ENCODE measurements around the gene OR14C36.
"Not testable (repeated sequence)": the region's sequence is repeated elsewhere in the genome, so short reads cannot be mapped to it uniquely, and the experiment has no call there.

OR14C36 gene, protein sequence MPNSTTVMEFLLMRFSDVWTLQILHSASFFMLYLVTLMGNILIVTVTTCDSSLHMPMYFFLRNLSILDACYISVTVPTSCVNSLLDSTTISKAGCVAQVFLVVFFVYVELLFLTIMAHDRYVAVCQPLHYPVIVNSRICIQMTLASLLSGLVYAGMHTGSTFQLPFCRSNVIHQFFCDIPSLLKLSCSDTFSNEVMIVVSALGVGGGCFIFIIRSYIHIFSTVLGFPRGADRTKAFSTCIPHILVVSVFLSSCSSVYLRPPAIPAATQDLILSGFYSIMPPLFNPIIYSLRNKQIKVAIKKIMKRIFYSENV

DNA sequence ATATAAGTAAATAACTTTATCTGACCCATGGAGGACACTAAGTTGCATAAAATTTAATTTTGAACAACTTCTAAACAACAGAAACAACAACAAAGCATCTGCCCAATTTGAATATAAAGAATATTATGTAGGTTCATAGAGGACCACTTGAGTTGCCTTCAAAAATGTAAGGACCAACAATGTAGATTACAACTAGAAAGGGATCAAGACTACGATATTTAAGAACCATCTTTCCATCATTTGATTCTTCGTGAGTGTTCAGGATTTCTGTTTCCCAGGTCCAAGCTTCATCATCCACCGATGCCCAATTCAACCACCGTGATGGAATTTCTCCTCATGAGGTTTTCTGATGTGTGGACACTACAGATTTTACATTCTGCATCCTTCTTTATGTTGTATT lies at the start of gene OR14C36:
TSS of gene OR14C36 (plus strand) at position 301 of the 400 bp plus-strand sequence. CDS start at position 301, 0 bp downstream.
- CTCF ChIA-PET: no interaction called here
- no peak within 1 kb of the TSS for H3K27ac ChIP-seq
- TF ChIP-seq, protein P1, sequence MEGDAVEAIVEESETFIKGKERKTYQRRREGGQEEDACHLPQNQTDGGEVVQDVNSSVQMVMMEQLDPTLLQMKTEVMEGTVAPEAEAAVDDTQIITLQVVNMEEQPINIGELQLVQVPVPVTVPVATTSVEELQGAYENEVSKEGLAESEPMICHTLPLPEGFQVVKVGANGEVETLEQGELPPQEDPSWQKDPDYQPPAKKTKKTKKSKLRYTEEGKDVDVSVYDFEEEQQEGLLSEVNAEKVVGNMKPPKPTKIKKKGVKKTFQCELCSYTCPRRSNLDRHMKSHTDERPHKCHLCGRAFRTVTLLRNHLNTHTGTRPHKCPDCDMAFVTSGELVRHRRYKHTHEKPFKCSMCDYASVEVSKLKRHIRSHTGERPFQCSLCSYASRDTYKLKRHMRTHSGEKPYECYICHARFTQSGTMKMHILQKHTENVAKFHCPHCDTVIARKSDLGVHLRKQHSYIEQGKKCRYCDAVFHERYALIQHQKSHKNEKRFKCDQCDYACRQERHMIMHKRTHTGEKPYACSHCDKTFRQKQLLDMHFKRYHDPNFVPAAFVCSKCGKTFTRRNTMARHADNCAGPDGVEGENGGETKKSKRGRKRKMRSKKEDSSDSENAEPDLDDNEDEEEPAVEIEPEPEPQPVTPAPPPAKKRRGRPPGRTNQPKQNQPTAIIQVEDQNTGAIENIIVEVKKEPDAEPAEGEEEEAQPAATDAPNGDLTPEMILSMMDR (conservative IDR thresholded peaks at IDR 0.05; ENCODE audit: low read depth): no peak
- POLR2A ChIA-PET (ENCODE audit: low non-redundant PET): no interaction called here
- no peak for DNase-seq (ENCODE audit: low spot score)

DNA sequence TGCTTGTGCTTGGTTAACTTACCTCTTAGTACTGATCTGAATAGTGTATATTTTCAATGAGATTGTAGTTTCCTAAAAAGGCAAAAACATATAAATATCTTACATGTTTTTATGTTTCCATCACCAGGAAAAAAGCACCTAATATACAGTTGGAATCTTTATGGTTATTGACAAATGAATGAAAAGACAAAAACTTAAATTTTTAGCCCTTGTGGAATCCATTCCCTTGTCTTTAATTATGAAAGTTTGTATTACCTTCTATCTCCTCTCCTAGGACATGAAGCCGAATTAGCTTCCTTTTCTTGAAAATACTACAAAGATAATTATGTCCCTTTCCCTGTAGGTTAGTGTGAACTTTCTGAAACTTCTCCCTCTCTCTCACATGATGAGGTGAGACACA lies 45.3 kb upstream of the OR14C36 start, which contains the start of gene OR2T12:
TSS of gene OR2T12 (minus strand) at position 101 of the 400 bp plus-strand sequence. CDS start 7,846 bp downstream, outside the sequence.
- TF ChIP-seq, protein P1 (conservative IDR thresholded peaks at IDR 0.05; ENCODE audit: low read depth): no peak
- CTCF ChIA-PET: no interaction called here
- H3K27ac ChIP-seq: no peak within 1 kb of the TSS
- POLR2A ChIA-PET (ENCODE audit: low non-redundant PET): no interaction called here
- DNase-seq (ENCODE audit: low spot score): no peak

DNA sequence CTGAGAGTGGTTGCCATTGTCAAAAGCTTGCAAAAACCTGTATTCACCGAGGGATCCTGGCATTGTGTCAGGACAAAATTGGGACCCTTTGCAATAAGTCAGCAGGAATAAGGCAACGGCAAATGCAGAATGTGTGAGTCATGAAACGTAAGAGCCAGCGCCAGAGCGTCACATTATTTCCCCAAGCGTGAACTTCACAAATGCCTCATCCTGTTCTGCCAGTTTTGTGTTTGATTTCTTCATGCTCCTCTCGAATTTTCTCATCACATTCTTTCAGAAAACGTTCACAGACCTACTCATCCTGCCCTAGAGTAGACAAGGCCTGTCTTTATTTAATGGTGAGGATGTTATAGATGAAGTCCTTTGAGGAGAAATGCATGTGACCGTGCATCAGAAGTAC lies 42.9 kb upstream of the OR14C36 start:
- DNase-seq (ENCODE audit: low spot score); POLR2A ChIA-PET (ENCODE audit: low non-redundant PET): not testable (repeated sequence)

DNA sequence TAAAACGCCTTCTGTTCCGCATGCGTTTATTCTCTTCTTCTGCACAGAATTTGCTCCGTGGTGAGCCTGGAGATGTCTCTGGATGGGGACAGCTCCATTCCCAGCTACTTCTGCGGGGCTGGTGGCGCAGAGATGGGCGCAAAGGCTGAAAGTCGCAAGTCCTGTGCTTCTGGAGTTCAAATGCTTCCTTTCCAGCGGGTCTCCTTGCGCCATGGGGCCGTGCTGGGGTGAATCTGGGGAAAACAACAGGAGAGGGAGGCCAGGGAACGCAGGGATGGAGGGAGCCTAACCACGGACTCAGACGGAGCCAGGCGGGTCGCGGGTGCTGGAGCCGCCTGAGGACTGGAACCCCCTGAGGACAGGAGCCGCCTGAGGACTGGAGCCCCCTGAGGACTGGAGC lies 42.5 kb upstream of the OR14C36 start:
- H3K27ac ChIP-seq: no peak overlapping the region
- POLR2A ChIA-PET (ENCODE audit: low non-redundant PET): no interaction called here
- TF ChIP-seq, protein P1 (conservative IDR thresholded peaks at IDR 0.05; ENCODE audit: low read depth): no peak
- CTCF ChIA-PET: no interaction called here
- no peak for DNase-seq (ENCODE audit: low spot score)

More for the DNA sequence above, 42.9 kb upstream of the OR14C36 start:
- CTCF ChIA-PET, H3K27ac ChIP-seq: not testable (repeated sequence)

DNA sequence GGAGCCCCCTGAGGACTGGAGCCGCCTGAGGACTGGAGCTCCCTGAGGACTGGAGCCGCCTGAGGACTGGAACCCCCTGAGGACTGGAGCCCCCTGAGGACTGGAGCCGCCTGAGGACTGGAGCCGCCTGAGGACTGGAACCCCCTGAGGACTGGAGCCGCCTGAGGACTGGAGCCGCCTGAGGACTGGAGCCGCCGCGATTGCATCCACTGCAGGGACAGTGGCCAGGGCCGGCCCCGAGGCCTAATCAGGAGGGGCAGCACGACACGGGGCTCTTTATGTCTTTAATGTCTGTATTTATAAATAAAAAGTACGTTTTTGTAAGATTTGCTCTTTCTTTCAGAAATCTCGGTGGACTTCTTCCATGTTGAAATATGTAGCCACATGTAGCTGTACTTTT lies 41.8 kb upstream of the OR14C36 start:
- DNase-seq (ENCODE audit: low spot score); POLR2A ChIA-PET (ENCODE audit: low non-redundant PET); H3K27ac ChIP-seq; CTCF ChIA-PET: not testable (repeated sequence)

DNA sequence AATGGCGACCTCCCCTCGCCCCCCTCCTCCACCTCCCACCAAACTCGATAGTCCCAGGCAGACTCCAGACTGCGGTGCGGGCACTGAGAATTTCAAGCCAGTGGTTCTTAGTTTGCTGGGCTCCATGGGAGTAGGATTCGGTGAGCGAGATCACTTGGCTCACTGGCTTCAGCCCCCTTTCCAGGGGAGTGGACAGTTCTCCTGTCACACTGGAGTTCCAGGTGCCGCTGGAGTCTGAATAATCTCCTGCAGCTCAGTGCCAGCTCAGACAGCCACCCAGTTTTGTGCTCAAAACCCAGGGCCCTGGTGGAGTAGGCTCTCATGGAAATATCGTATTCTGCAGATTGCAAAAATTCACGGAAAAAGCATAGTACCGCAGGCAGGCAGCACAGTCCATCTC lies 31.8 kb upstream of the OR14C36 start:
- DNase-seq (ENCODE audit: low spot score): no peak
- H3K27ac ChIP-seq: no peak overlapping the region
- TF ChIP-seq, protein P1 (conservative IDR thresholded peaks at IDR 0.05; ENCODE audit: low read depth): no peak
- ChIA-PET CTCF (no interaction called here), POLR2A (ENCODE audit: low non-redundant PET) (no interaction called here)

DNA sequence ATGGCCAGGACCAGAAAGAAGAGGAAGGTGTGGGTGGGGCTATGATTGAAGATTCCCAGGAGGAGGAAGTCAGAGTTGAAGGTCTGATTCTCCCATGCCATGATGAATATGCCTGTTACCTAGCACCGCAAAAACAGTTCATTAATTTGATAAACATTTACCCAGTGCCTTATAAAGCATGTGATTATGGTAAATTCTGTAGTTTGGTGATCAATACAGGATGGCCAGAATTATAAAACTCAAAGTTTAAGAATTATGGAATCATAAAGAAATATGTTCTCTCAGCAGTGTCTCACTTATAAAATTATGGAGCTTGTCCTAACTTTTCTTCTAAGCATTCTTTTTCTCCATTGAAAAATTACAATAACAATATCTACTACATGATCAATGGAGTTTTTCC lies 24.1 kb upstream of the OR14C36 start, which contains the start of gene OR2M7:
TSS of gene OR2M7 (minus strand) at position 101 of the 400 bp plus-strand sequence. CDS start at position 101, 0 bp downstream.
- ChIA-PET CTCF (no interaction called here), POLR2A (ENCODE audit: low non-redundant PET) (no interaction called here)
- TF ChIP-seq, protein P1 (conservative IDR thresholded peaks at IDR 0.05; ENCODE audit: low read depth): no peak
- no peak within 1 kb of the TSS for H3K27ac ChIP-seq
- DNase-seq (ENCODE audit: low spot score): no peak
